IMR-90 (cell line): Measurements from ENCODE around the gene MSH3. TPM values are rescaled to one million over a fixed set of nuclear protein-coding genes. Genes with fewer than 3 reads are reported as not detected.

Experiments
- ATAC-seq: fragments of 200-7000 bp; cut with Tn5 transposase; 2 replicates; pipeline ENCODE4 v1.9.1; 2020; ENCODE audit warnings: low read depth, mild to moderate bottlenecking, moderate library complexity
- BruUV-seq: library from RNA; stranded (reverse); fragments of 400-500 nt; replicated peaks from 2 replicates; lab custom pipeline; 2021; lab: Mats Ljungman, UMichigan
- CTCF ChIA-PET: fragments of 300-600 bp; formaldehyde crosslinking; extraction: SDS; loops from one replicate; lab custom pipeline; 2021; ENCODE audit warnings: antibody characterized with exemption; lab: Yijun Ruan, JAX
- POLR2A ChIA-PET: fragments of 300-600 bp; sonication (Branson Sonifier 250); formaldehyde crosslinking; loops from one replicate; lab custom pipeline; 2022; ENCODE audit warnings: antibody characterized with exemption; ENCODE audit not compliant: unreplicated experiment; lab: Charles Lee
- DNase-seq: peaks from one replicate; pipeline ENCODE4 v3.0.0; 2013
- H2AFZ ChIP-seq: replicated peaks from 2 replicates; pipeline ENCODE3; 2013; ENCODE audit warnings: low read length, mild to moderate bottlenecking; ENCODE audit not compliant: poor library complexity
- H2AK5ac ChIP-seq: 2 replicates; pipeline ENCODE4 v1.6.1; 2013; ENCODE audit warnings: low read depth, low read length, inconsistent platforms
- H2AK9ac ChIP-seq: replicated peaks from 2 replicates; pipeline ENCODE3; 2013; ENCODE audit warnings: mild to moderate bottlenecking, low read depth, low read length, moderate library complexity; ENCODE audit not compliant: poor library complexity
- H2BK120ac ChIP-seq: 2 replicates; pipeline ENCODE4 v1.6.1; 2013; ENCODE audit warnings: low read depth, low read length, inconsistent platforms
- H2BK15ac ChIP-seq: 3 replicates; pipeline ENCODE4 v1.6.1; 2013; ENCODE audit warnings: low read depth, low read length, inconsistent platforms
- H2BK20ac ChIP-seq: 2 replicates; pipeline ENCODE4 v1.6.1; 2013; ENCODE audit warnings: low read depth, mild to moderate bottlenecking, inconsistent platforms, low read length, moderate library complexity
- H2BK5ac ChIP-seq: 2 replicates; pipeline ENCODE4 v1.6.1; 2013; ENCODE audit warnings: mild to moderate bottlenecking, low read depth, low read length, inconsistent platforms; ENCODE audit not compliant: poor library complexity, severe bottlenecking
- H3K14ac ChIP-seq: replicated peaks from 2 replicates; pipeline ENCODE4 v1.6.1; 2013; ENCODE audit warnings: low read depth, low read length, inconsistent platforms
- H3K18ac ChIP-seq: 2 replicates; pipeline ENCODE4 v1.6.1; 2013; ENCODE audit warnings: low read depth, low read length, control low read depth
- H3K23ac ChIP-seq: 2 replicates; pipeline ENCODE4 v1.6.1; 2013; ENCODE audit warnings: low read depth, low read length, inconsistent platforms
- H3K27ac ChIP-seq: 2 replicates; pipeline ENCODE4 v1.5.1; 2013; ENCODE audit warnings: mild to moderate bottlenecking, control low read depth, low read length; ENCODE audit not compliant: insufficient read depth
- H3K27me3 ChIP-seq: 2 replicates; pipeline ENCODE4 v1.6.1; 2013; ENCODE audit warnings: low read length; ENCODE audit not compliant: control insufficient read depth, insufficient read depth
- H3K36me3 ChIP-seq: 2 replicates; pipeline ENCODE4 v1.6.1; 2013; ENCODE audit warnings: low read length, mixed read lengths; ENCODE audit not compliant: control insufficient read depth, insufficient read depth
- H3K4ac ChIP-seq: 2 replicates; pipeline ENCODE4 v1.6.1; 2013; ENCODE audit warnings: low read depth, low read length, inconsistent platforms
- H3K4me1 ChIP-seq: 2 replicates; pipeline ENCODE4 v1.6.1; 2013; ENCODE audit warnings: low read length, mixed read lengths; ENCODE audit not compliant: control insufficient read depth, insufficient read depth
- H3K4me2 ChIP-seq: 2 replicates; pipeline ENCODE4 v1.6.1; 2013; ENCODE audit warnings: low read depth, mild to moderate bottlenecking, control low read depth, low read length, moderate library complexity
- H3K4me3 ChIP-seq: 2 replicates; pipeline ENCODE4 v1.5.1; 2013; ENCODE audit warnings: low read depth, mild to moderate bottlenecking, control low read depth, low read length, moderate library complexity; ENCODE audit not compliant: insufficient read depth
- H3K56ac ChIP-seq: 2 replicates; pipeline ENCODE4 v1.6.1; 2013; ENCODE audit warnings: low read length, inconsistent platforms; ENCODE audit not compliant: insufficient read depth; ENCODE audit errors: extremely low read depth
- H3K79me1 ChIP-seq, 2 experiments: 2 replicates each; pipeline ENCODE4 v1.6.1; 2013; ENCODE audit warnings: low read length in 2 of 2, inconsistent platforms in 1 of 2, low read depth in 1 of 2
- H3K9ac ChIP-seq: 2 replicates; pipeline ENCODE4 v1.6.1; 2013; ENCODE audit warnings: low read depth, low read length, control low read depth
- H3K9me1 ChIP-seq: 2 replicates; pipeline ENCODE4 v1.6.1; 2013; ENCODE audit warnings: low read length, inconsistent platforms; ENCODE audit not compliant: insufficient read depth
- H3K9me3 ChIP-seq: 2 replicates; pipeline ENCODE4 v1.6.1; 2013; ENCODE audit warnings: low read length; ENCODE audit not compliant: control insufficient read depth, insufficient read depth
- H4K20me1 ChIP-seq: 2 replicates; pipeline ENCODE4 v1.6.1; 2013; ENCODE audit warnings: low read length, inconsistent platforms; ENCODE audit not compliant: insufficient read depth
- H4K5ac ChIP-seq: 2 replicates; pipeline ENCODE4 v1.6.1; 2013; ENCODE audit warnings: mild to moderate bottlenecking, low read depth, low read length, control low read depth
- H4K8ac ChIP-seq, 2 experiments: 2 replicates each; pipeline ENCODE4 v1.6.1; 2013; ENCODE audit warnings: low read depth in 2 of 2, low read length in 2 of 2, control low read depth in 1 of 2, inconsistent platforms in 1 of 2
- H4K91ac ChIP-seq: 2 replicates; pipeline ENCODE4 v1.6.1; 2013; ENCODE audit warnings: low read depth, low read length, inconsistent platforms; ENCODE audit not compliant: insufficient read depth
- CEBPB ChIP-seq: IDR thresholded peaks from 2 replicates; pipeline ENCODE4 v1.6.1; 2012; ENCODE audit warnings: low read depth, low read length, improper control_type of control experiment
- MAFK ChIP-seq: IDR thresholded peaks from 2 replicates; pipeline ENCODE4 v1.6.1; 2012; ENCODE audit warnings: low read depth, low read length, improper control_type of control experiment
- WGBS, 2 experiments: methylation state at CpG; one replicate each; pipeline versions ENCODE4 v1.1.5 to v1.1.7; 2013; ENCODE audit warnings: missing lambda C conversion rate in 2 of 2; ENCODE audit not compliant: insufficient read length in 1 of 2; ENCODE audit errors: extremely low coverage in 2 of 2; 5-methylcytosine and 5-hydroxymethylcytosine counted together
- dilution Hi-C: fragments of 300-500 bp; cut with HindIII; formaldehyde crosslinking; loops from one replicate; pipeline ENCODE4 v1.14.3; 2018; ENCODE audit warnings: low sequenced_read_pairs; ENCODE audit not compliant: unreplicated experiment
- in situ Hi-C: fragments of 300-500 bp; cut with MboI; formaldehyde crosslinking; loops from 3 replicates; pipeline ENCODE4 v1.14.3; 2019; ENCODE audit warnings: low sequenced_read_pairs, inconsistent platforms, mixed read lengths
- intact Hi-C: fragments of 100-400 bp; cut with micrococcal nuclease; formaldehyde crosslinking; loops from 2 replicates; pipeline ENCODE4 v1.10.0; 2022
- polyA plus RNA-seq, 3 experiments: library from polyadenylated mRNA; depleted of rRNA; stranded (reverse); fragments of >200 nt; gene quantifications; 2 replicates each; pipeline ENCODE4 v1.2.3, GENCODE V29; 2012; ENCODE audit warnings: low replicate concordance in 1 of 3
- total RNA-seq: library from RNA; depleted of rRNA; stranded (reverse); fragments of >200 nt; gene quantifications from 2 replicates; pipeline ENCODE4 v1.2.3, GENCODE V29; 2012

Gene MSH3
- total and polyA plus RNA-seq, 2 of the 4 experiments (the other 2 are of a cell fraction) = 4.6 to 13.3 TPM

GRCh38 chr5:80854583-80854982 is 200.1 kb downstream of the MSH3 start:
- BruUV-seq = no TSS peak
- H2BK15ac ChIP-seq = no peak overlapping the region

More at GRCh38 chr5:80854583-80854982, 200.1 kb downstream of the MSH3 start:
- Histone ChIP-seq H3K23ac (no peak overlapping the region), H4K20me1 (no peaks in the 10 kb centered on the region), H4K5ac (no peak overlapping the region), H2BK5ac (no peak overlapping the region), H4K8ac (no peak overlapping the region), H3K4me2 (no peak overlapping the region), H2BK20ac (no peak overlapping the region), H3K9me1 (no peaks in the 10 kb centered on the region), H3K27ac (no peak overlapping the region), H3K4ac (no peak overlapping the region), H3K4me3 (no peak overlapping the region), H3K9me3 (peaks cover 4% of the 10 kb centered on the region), H2AK9ac (no peak overlapping the region), H3K36me3 (peaks cover 2% of the 10 kb centered on the region; the same call in 1 of the 2 replicates), H3K56ac (no peak overlapping the region), H2AFZ (no peak overlapping the region), H3K27me3 (no peaks in the 10 kb centered on the region), H3K79me1 (no peaks in the 10 kb centered on the region), H3K4me1 (no peaks in the 10 kb centered on the region), H3K18ac (no peak overlapping the region), H2BK120ac (no peak overlapping the region), H2AK5ac (no peak overlapping the region), H3K14ac (no peak overlapping the region), H3K9ac (no peak overlapping the region), H4K91ac (no peak overlapping the region)
- ATAC-seq = no peak
- ChIA-PET POLR2A (no interaction called here), CTCF (no interaction called here)
- dilution Hi-C loops (no loop called here), in situ Hi-C loops (no loop called here), intact Hi-C loops (no loop called here)
- no peak for DNase-seq
- TF ChIP-seq CEBPB = no peak
- TF ChIP-seq MAFK = peak; percentile 100
- WGBS, 2 experiments = no CpG with 5 or more reads among the region's 2 CpGs
